A549 (cell line): Measurements from ENCODE around the gene PKN1. TPM values are rescaled to one million over a fixed set of nuclear protein-coding genes. Genes with fewer than 3 reads are reported as not detected.
A peak's percentile ranks its signal among the peaks of the same experiment; 100 is the strongest.
"Not testable (repeated sequence)": the region's sequence is repeated elsewhere in the genome, so short reads cannot be mapped to it uniquely, and the experiment has no call there.

Experiments used
- ATAC-seq, 2 experiments: fragments of 200-7000 bp in 1 of 2; fragments of >200 bp in 1 of 2; cut with Nextera tagmentation in 1 of 2; cut with Tn5 transposase in 1 of 2; 3 replicates each; pipeline versions ENCODE4 v1.8.0 to v1.9.1; 2018 to 2020; ENCODE audit warnings: mild to moderate bottlenecking in 1 of 2, moderate library complexity in 1 of 2
- CTCF ChIA-PET: fragments of 300-600 bp; sonication (Branson Sonifier 250); formaldehyde crosslinking; extraction: SDS; loops from one replicate; lab custom pipeline; 2021; ENCODE audit warnings: antibody characterized with exemption, inconsistent platforms; lab: Yijun Ruan, JAX
- POLR2A ChIA-PET: fragments of 350-600 bp; formaldehyde crosslinking; extraction: SDS; loops from one replicate; lab custom pipeline; 2021; ENCODE audit warnings: antibody characterized with exemption, inconsistent platforms; lab: Yijun Ruan, JAX
- DNase-seq, 2 experiments: peaks; one replicate each; pipeline versions ENCODE4 v3.0.0 to v3.0.0-alpha.2; 2011 to 2016; ENCODE audit warnings: low read depth in 1 of 2, low spot score in 1 of 2
- FAIRE-seq: peaks from 2 replicates; lab custom pipeline; 2011; peaks lifted over from hg19 to GRCh38; lab: Jason Lieb, UNC
- H3K27ac ChIP-seq, 2 experiments: fragments of >200 bp; sonication (Bioruptor Twin); formaldehyde crosslinking; 3 replicates each; pipeline ENCODE4 v1.5.1; 2016 to 2017
- H3K4me1 ChIP-seq: fragments of >200 bp; sonication (Bioruptor Twin); formaldehyde crosslinking; 3 replicates; pipeline ENCODE4 v1.6.1; 2016
- H3K4me2 ChIP-seq: fragments of >200 bp; sonication (Bioruptor Twin); formaldehyde crosslinking; 3 replicates; pipeline ENCODE4 v1.6.1; 2016
- H3K4me3 ChIP-seq: fragments of >200 bp; sonication (Bioruptor Twin); formaldehyde crosslinking; 3 replicates; pipeline ENCODE4 v1.5.1; 2016
- H3K9me3 ChIP-seq: fragments of >200 bp; sonication (Bioruptor Twin); formaldehyde crosslinking; 3 replicates; pipeline ENCODE4 v1.6.1; 2016
- EHMT2 ChIP-seq: fragments of 200-600 bp; sonication (generic); IDR thresholded peaks from 2 replicates; pipeline ENCODE4 v1.6.1; 2016; ENCODE audit warnings: antibody characterized with exemption, low read depth, mild to moderate bottlenecking, moderate library complexity
- EP300 ChIP-seq, 2 experiments: fragments of >200 bp; sonication (Bioruptor Twin); formaldehyde crosslinking; IDR thresholded peaks; 2 replicates in 1 of 2; 3 replicates in 1 of 2; pipeline ENCODE4 v1.6.1; 2016 to 2017
- FOSB ChIP-seq: fragments of 250-450 bp; sonication (Bioruptor Pico); IDR thresholded peaks from 2 replicates; pipeline ENCODE4 v1.5.0; 2020; ENCODE audit warnings: mild to moderate bottlenecking, moderate library complexity
- HDAC2 ChIP-seq: fragments of 200-600 bp; sonication (generic); IDR thresholded peaks from 2 replicates; pipeline ENCODE4 v1.6.1; 2016
- HOXA7 ChIP-seq: fragments of 250-450 bp; sonication (Bioruptor Pico); IDR thresholded peaks from 2 replicates; pipeline ENCODE4 v1.5.0; 2020; ENCODE audit warnings: mild to moderate bottlenecking, moderate library complexity
- HOXB5 ChIP-seq: fragments of 250-450 bp; sonication (Bioruptor Pico); IDR thresholded peaks from 2 replicates; pipeline ENCODE4 v1.5.0; 2020; ENCODE audit warnings: mild to moderate bottlenecking, moderate library complexity
- JUNB ChIP-seq: fragments of >200 bp; sonication (Bioruptor Twin); formaldehyde crosslinking; IDR thresholded peaks from 2 replicates; pipeline ENCODE4 v1.6.1; 2016
- KDM1A ChIP-seq: fragments of 200-600 bp; sonication (generic); IDR thresholded peaks from 2 replicates; pipeline ENCODE4 v1.6.1; 2016; ENCODE audit warnings: low read depth, mild to moderate bottlenecking
- MAX ChIP-seq: IDR thresholded peaks from 2 replicates; pipeline ENCODE4 v1.6.1; 2012
- MYC ChIP-seq: IDR thresholded peaks from 2 replicates; pipeline ENCODE4 v1.6.1; 2012; ENCODE audit warnings: mild to moderate bottlenecking, inconsistent platforms, low read length, improper control_type of control experiment, borderline replicate concordance
- NFE2L2 ChIP-seq: fragments of 150-350 bp; conservative IDR thresholded peaks from 2 replicates; pipeline ENCODE4 v1.6.1; 2014; ENCODE audit warnings: low read length
- POLR2AphosphoS2 ChIP-seq: conservative IDR thresholded peaks from 2 replicates; pipeline ENCODE4 v1.6.1; 2012; ENCODE audit warnings: low read length, improper control_type of control experiment, inconsistent platforms
- REST ChIP-seq: fragments of 200-600 bp; sonication (generic); IDR thresholded peaks from 2 replicates; pipeline ENCODE4 v1.6.1; 2016; ENCODE audit warnings: antibody characterized with exemption, mild to moderate bottlenecking, moderate library complexity
- SMC3 ChIP-seq: fragments of >200 bp; sonication (Bioruptor Twin); formaldehyde crosslinking; IDR thresholded peaks from 3 replicates; pipeline ENCODE4 v1.6.1; 2018; ENCODE audit warnings: inconsistent platforms
- TFCP2L1 ChIP-seq: fragments of 250-450 bp; sonication (Bioruptor Pico); IDR thresholded peaks from 2 replicates; pipeline ENCODE4 v1.5.0; 2021; ENCODE audit warnings: mild to moderate bottlenecking
- USF2 ChIP-seq: fragments of 450-650 bp; IDR thresholded peaks from 2 replicates; pipeline ENCODE4 v1.6.1; 2014; ENCODE audit warnings: antibody characterized with exemption
- WGBS: methylation state at CpG from one replicate; pipeline ENCODE4 v1.1.6; 2017; ENCODE audit errors: missing lambda C conversion rate; 5-methylcytosine and 5-hydroxymethylcytosine counted together
- polyA plus RNA-seq, 4 experiments: library from polyadenylated mRNA; depleted of rRNA in 3 of 4; stranded (reverse); fragments of >200 nt; fragmentation: RNase III in 1 of 4; extraction: RNeasy Plus Mini Kit Qiagen cat#74134 plus additional on column Dnase treatment in 1 of 4; gene quantifications; 2 replicates in 3 of 4; 3 replicates in 1 of 4; pipeline ENCODE4 v1.2.3, GENCODE V29; 2011 to 2017

PKN1 gene
- polyA plus RNA-seq, 2 of the 4 experiments (the other 2 are of a cell fraction): 33.4 to 37.3 TPM

- no peaks in the 10 kb centered on the region for H3K9me3 ChIP-seq
- H3K4me1 ChIP-seq: no peaks in the 10 kb centered on the region
- H3K27ac ChIP-seq: no peak overlapping the region
- DNase-seq (no peak), FAIRE-seq (no peak), ATAC-seq (no peak)
- 69% methylated on average over 6 of the region's 6 CpGs for WGBS
- ChIA-PET POLR2A (no interaction called here), CTCF (no interaction called here)
- no peak overlapping the region for H3K4me3 ChIP-seq
- no peak overlapping the region for H3K4me2 ChIP-seq
- no peak for TF ChIP-seq KDM1A
- TF ChIP-seq HOXB5 (CRISPR knock-in tag): no peak
- TF ChIP-seq MAX: no peak
- TF ChIP-seq FOSB (CRISPR knock-in tag): no peak
- no peak for TF ChIP-seq REST
- TF ChIP-seq JUNB: no peak
- no peak for TF ChIP-seq MYC
- no peak for TF ChIP-seq TFCP2L1
- TF ChIP-seq USF2: no peak
Measured at GRCh38 chr19:14449321-14449720, 16.2 kb downstream of the PKN1 start.

- Histone ChIP-seq H3K4me2 (no peak overlapping the region), H3K4me1 (no peaks in the 10 kb centered on the region), H3K9me3 (no peaks in the 10 kb centered on the region), H3K27ac (no peak overlapping the region), H3K4me3 (no peak overlapping the region)
- no peak for FAIRE-seq
- ChIA-PET POLR2A (no interaction called here), CTCF (interaction anchor here (0.8 to 1.5 kb wide), 3 partner anchors 17 to 29 kb away, joined by 3 to 4 read pairs (median 3); no protein-coding TSS in a partner anchor)
- TF ChIP-seq NFE2L2 (no peak), HOXA7 (CRISPR knock-in tag) (no peak)
- peak; percentile 82 to 96; a peak in 5 of 6 replicates for ATAC-seq
- peak; percentile 56 to 84 for DNase-seq
- 70% methylated on average over 22 of the region's 30 CpGs for WGBS
Measured at GRCh38 chr19:14450168-14450874, 17.2 kb downstream of the PKN1 start.

- H3K4me1 ChIP-seq: no peaks in the 10 kb centered on the region
- DNase-seq (no peak), ATAC-seq (no peak), FAIRE-seq (no peak)
- CTCF ChIA-PET: interaction anchor here (0.8 to 1.5 kb wide), 3 partner anchors 17 to 28 kb away, joined by 3 to 4 read pairs (median 3); no protein-coding TSS in a partner anchor
- POLR2A ChIA-PET: no interaction called here
- H3K27ac ChIP-seq: no peak overlapping the region
- H3K4me2 ChIP-seq: no peak overlapping the region
- H3K4me3 ChIP-seq: no peak overlapping the region
- no peaks in the 10 kb centered on the region for H3K9me3 ChIP-seq
- TF ChIP-seq SMC3 (no peak), HDAC2 (no peak), POLR2AphosphoS2 (no peak), EP300 (IDR thresholded peaks at IDR 0.05) (no peak), EHMT2 (no peak), USF2 (no peak)
- WGBS: 98% methylated on average over 8 of the region's 19 CpGs
Measured at GRCh38 chr19:14450876-14451275, 17.8 kb downstream of the PKN1 start.

- DNase-seq, H3K4me3 ChIP-seq, H3K9me3 ChIP-seq, H3K4me1 ChIP-seq, ATAC-seq, POLR2A ChIA-PET, H3K4me2 ChIP-seq, H3K27ac ChIP-seq, CTCF ChIA-PET, FAIRE-seq: not testable (repeated sequence)
- 90% methylated on average over 3 of the region's 3 CpGs for WGBS
Measured at GRCh38 chr19:14452303-14452702, 19.2 kb downstream of the PKN1 start.
